ENCODE data around the gene PRM2.

Gene PRM2

GRCh38 chr16:11257131-11257938 lies 18.9 kb downstream of the PRM2 start (continued):
- TF ChIP-seq, protein P1, sequence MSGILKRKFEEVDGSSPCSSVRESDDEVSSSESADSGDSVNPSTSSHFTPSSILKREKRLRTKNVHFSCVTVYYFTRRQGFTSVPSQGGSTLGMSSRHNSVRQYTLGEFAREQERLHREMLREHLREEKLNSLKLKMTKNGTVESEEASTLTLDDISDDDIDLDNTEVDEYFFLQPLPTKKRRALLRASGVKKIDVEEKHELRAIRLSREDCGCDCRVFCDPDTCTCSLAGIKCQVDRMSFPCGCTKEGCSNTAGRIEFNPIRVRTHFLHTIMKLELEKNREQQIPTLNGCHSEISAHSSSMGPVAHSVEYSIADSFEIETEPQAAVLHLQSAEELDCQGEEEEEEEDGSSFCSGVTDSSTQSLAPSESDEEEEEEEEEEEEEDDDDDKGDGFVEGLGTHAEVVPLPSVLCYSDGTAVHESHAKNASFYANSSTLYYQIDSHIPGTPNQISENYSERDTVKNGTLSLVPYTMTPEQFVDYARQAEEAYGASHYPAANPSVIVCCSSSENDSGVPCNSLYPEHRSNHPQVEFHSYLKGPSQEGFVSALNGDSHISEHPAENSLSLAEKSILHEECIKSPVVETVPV (CRISPR knock-in tag; IDR thresholded peaks at IDR 0.05), result no peak
- TF ChIP-seq SNAI2 (CRISPR knock-in tag; IDR thresholded peaks at IDR 0.05) (no peak), ESRRG (CRISPR knock-in tag; IDR thresholded peaks at IDR 0.05) (no peak), ZFP3 (CRISPR knock-in tag; IDR thresholded peaks at IDR 0.05) (no peak), BACH2 (CRISPR knock-in tag; IDR thresholded peaks at IDR 0.05; ENCODE audit: borderline replicate concordance) (no peak), PATZ1 (CRISPR knock-in tag; IDR thresholded peaks at IDR 0.05; ENCODE audit: borderline replicate concordance) (no peak)
- TF ChIP-seq, protein P2, sequence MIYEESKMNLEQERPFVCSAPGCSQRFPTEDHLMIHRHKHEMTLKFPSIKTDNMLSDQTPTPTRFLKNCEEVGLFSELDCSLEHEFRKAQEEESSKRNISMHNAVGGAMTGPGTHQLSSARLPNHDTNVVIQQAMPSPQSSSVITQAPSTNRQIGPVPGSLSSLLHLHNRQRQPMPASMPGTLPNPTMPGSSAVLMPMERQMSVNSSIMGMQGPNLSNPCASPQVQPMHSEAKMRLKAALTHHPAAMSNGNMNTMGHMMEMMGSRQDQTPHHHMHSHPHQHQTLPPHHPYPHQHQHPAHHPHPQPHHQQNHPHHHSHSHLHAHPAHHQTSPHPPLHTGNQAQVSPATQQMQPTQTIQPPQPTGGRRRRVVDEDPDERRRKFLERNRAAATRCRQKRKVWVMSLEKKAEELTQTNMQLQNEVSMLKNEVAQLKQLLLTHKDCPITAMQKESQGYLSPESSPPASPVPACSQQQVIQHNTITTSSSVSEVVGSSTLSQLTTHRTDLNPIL (CRISPR knock-in tag; IDR thresholded peaks at IDR 0.05; ENCODE audit: low read depth), result no peak

GRCh38 chr16:11256661-11257130 lies 19.6 kb downstream of the PRM2 start:
- peak; percentile 53 for ATAC-seq
- TF ChIP-seq GLIS3 (CRISPR knock-in tag; IDR thresholded peaks at IDR 0.05) (no peak), ESRRG (CRISPR knock-in tag; IDR thresholded peaks at IDR 0.05) (no peak), SNAI2 (CRISPR knock-in tag; IDR thresholded peaks at IDR 0.05) (no peak), ARNTL (CRISPR knock-in tag; IDR thresholded peaks at IDR 0.05; ENCODE audit: borderline replicate concordance, low read depth) (no peak), CSDC2 (CRISPR knock-in tag; IDR thresholded peaks at IDR 0.05) (no peak), BACH2 (CRISPR knock-in tag; IDR thresholded peaks at IDR 0.05; ENCODE audit: borderline replicate concordance) (no peak), TCF4 (CRISPR knock-in tag; IDR thresholded peaks at IDR 0.05; ENCODE audit: borderline replicate concordance) (no peak), ZC3H10 (CRISPR knock-in tag; IDR thresholded peaks at IDR 0.05) (no peak), ISL1 (CRISPR knock-in tag; IDR thresholded peaks at IDR 0.05) (no peak), TOX (CRISPR knock-in tag; IDR thresholded peaks at IDR 0.05; ENCODE audit: borderline replicate concordance) (no peak), ZFP3 (CRISPR knock-in tag; IDR thresholded peaks at IDR 0.05) (no peak), ZNF70 (CRISPR knock-in tag; IDR thresholded peaks at IDR 0.05) (no peak)
- TF ChIP-seq, protein P2 (CRISPR knock-in tag; IDR thresholded peaks at IDR 0.05; ENCODE audit: low read depth), result no peak
- TF ChIP-seq, protein P1 (CRISPR knock-in tag; IDR thresholded peaks at IDR 0.05), result no peak

- peak; percentile 74 for ATAC-seq
- TF ChIP-seq ISL1 (CRISPR knock-in tag; IDR thresholded peaks at IDR 0.05), result no peak
- TF ChIP-seq ZC3H10 (CRISPR knock-in tag; IDR thresholded peaks at IDR 0.05), result peak; percentile 28; the same call in 1 of the 2 replicates
- no peak for TF ChIP-seq ZFP3 (CRISPR knock-in tag; IDR thresholded peaks at IDR 0.05)
- TF ChIP-seq, protein P3, sequence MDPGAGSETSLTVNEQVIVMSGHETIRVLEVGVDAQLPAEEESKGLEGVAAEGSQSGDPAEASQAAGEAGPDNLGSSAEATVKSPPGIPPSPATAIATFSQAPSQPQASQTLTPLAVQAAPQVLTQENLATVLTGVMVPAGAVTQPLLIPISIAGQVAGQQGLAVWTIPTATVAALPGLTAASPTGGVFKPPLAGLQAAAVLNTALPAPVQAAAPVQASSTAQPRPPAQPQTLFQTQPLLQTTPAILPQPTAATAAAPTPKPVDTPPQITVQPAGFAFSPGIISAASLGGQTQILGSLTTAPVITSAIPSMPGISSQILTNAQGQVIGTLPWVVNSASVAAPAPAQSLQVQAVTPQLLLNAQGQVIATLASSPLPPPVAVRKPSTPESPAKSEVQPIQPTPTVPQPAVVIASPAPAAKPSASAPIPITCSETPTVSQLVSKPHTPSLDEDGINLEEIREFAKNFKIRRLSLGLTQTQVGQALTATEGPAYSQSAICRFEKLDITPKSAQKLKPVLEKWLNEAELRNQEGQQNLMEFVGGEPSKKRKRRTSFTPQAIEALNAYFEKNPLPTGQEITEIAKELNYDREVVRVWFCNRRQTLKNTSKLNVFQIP (CRISPR knock-in tag; IDR thresholded peaks at IDR 0.05; ENCODE audit: borderline replicate concordance, low read depth), result no peak
- 0 out of 2 replicates have a peak, but pooled peaks have one; percentile 21 for TF ChIP-seq ARNTL (CRISPR knock-in tag; IDR thresholded peaks at IDR 0.05; ENCODE audit: borderline replicate concordance, low read depth)
- TF ChIP-seq, protein P4, sequence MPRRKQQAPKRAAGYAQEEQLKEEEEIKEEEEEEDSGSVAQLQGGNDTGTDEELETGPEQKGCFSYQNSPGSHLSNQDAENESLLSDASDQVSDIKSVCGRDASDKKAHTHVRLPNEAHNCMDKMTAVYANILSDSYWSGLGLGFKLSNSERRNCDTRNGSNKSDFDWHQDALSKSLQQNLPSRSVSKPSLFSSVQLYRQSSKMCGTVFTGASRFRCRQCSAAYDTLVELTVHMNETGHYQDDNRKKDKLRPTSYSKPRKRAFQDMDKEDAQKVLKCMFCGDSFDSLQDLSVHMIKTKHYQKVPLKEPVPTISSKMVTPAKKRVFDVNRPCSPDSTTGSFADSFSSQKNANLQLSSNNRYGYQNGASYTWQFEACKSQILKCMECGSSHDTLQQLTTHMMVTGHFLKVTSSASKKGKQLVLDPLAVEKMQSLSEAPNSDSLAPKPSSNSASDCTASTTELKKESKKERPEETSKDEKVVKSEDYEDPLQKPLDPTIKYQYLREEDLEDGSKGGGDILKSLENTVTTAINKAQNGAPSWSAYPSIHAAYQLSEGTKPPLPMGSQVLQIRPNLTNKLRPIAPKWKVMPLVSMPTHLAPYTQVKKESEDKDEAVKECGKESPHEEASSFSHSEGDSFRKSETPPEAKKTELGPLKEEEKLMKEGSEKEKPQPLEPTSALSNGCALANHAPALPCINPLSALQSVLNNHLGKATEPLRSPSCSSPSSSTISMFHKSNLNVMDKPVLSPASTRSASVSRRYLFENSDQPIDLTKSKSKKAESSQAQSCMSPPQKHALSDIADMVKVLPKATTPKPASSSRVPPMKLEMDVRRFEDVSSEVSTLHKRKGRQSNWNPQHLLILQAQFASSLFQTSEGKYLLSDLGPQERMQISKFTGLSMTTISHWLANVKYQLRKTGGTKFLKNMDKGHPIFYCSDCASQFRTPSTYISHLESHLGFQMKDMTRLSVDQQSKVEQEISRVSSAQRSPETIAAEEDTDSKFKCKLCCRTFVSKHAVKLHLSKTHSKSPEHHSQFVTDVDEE (CRISPR knock-in tag; IDR thresholded peaks at IDR 0.05), result no peak
- no peak for TF ChIP-seq ZNF70 (CRISPR knock-in tag; IDR thresholded peaks at IDR 0.05)
Measured at GRCh38 chr16:11255737-11256660, 20.3 kb downstream of the PRM2 start, which contains the start of gene SOCS1. Gene SOCS1, minus strand, starts transcription at chr16:11256204. Its CDS starts 726 bp downstream, at chr16:11255478.

Measured in SK-N-SH treated with all-trans-retinoic acid at 6 μM for 48 hours (cell line).